ENCODE results near the gene URB2. TPM values are rescaled to one million over a fixed set of nuclear protein-coding genes. Genes with fewer than 3 reads are reported as not detected.
A peak's percentile ranks its signal among the peaks of the same experiment; 100 is the strongest.

URB2 gene
- total and polyA plus RNA-seq, 4 experiments from 2014 or later = 3.5 to 9.4 (median 7.9) TPM

- H3K27me3 Mint-ChIP-seq = no peaks in the 10 kb centered on the region
- Histone ChIP-seq H3K9me3 (ENCODE audit: control insufficient read depth in 1 of 2, low read length in 2 of 2) (no peaks in the 10 kb centered on the region), H3K27me3 (ENCODE audit: insufficient read depth, low read length) (no peaks in the 10 kb centered on the region), H3K36me3 (ENCODE audit: insufficient read depth, low read length) (peaks cover 26% of the 10 kb centered on the region), H3K4me1 (ENCODE audit: insufficient read depth, low read length) (peaks cover 13% of the 10 kb centered on the region), H3K4me3 (ENCODE audit: low read length in 2 of 2) (no peak overlapping the region), H3K27ac (ENCODE audit: low read depth, low read length) (no peak overlapping the region)
- ChIA-PET POLR2A (ENCODE audit: partially characterized antibody) (no interaction called here), CTCF (ENCODE audit: partially characterized antibody) (no interaction called here)
- H3K4me3 Mint-ChIP-seq = no peak overlapping the region
- intact Hi-C loops (cut with micrococcal nuclease) = no loop called here
- peaks cover 30 to 40% of the 10 kb centered on the region in 2 donors for H3K36me3 Mint-ChIP-seq
- DNase-seq = no peak
- H3K4me1 Mint-ChIP-seq = peaks cover 9 to 29% (median 20%) of the 10 kb centered on the region in 4 donors
- no peak overlapping the region for H3K27ac Mint-ChIP-seq
- H3K9me3 Mint-ChIP-seq = peaks cover 0 to 1% (median 0%) of the 10 kb centered on the region in 8 donors
Observed at GRCh38 chr1:229631966-229632365, 5.9 kb downstream of the URB2 start.

GRCh38 chr1:229636042-229636441, 10.0 kb downstream of the URB2 start:
- Histone ChIP-seq H3K9me3 (ENCODE audit: control insufficient read depth in 1 of 2, low read length in 2 of 2) (no peaks in the 10 kb centered on the region), H3K27me3 (ENCODE audit: insufficient read depth, low read length) (no peaks in the 10 kb centered on the region), H3K27ac (ENCODE audit: low read depth, low read length) (no peak overlapping the region), H3K36me3 (ENCODE audit: insufficient read depth, low read length) (peaks cover 38% of the 10 kb centered on the region), H3K4me3 (ENCODE audit: low read length in 2 of 2) (no peak overlapping the region), H3K4me1 (ENCODE audit: insufficient read depth, low read length) (no peaks in the 10 kb centered on the region)
- ChIA-PET CTCF (ENCODE audit: partially characterized antibody) (no interaction called here), POLR2A (ENCODE audit: partially characterized antibody) (no interaction called here)
- H3K27ac Mint-ChIP-seq = no peak overlapping the region
- peaks cover 0 to 1% (median 0%) of the 10 kb centered on the region in 8 donors for H3K9me3 Mint-ChIP-seq
- H3K4me1 Mint-ChIP-seq = peaks cover 3 to 17% (median 9%) of the 10 kb centered on the region in 4 donors
- intact Hi-C loops (cut with micrococcal nuclease) = no loop called here
- no peak for DNase-seq
- H3K36me3 Mint-ChIP-seq = peaks cover 38 to 51% of the 10 kb centered on the region in 2 donors
- no peak overlapping the region for H3K4me3 Mint-ChIP-seq
- no peaks in the 10 kb centered on the region for H3K27me3 Mint-ChIP-seq

- POLR2A ChIA-PET (ENCODE audit: partially characterized antibody) = no interaction called here
- Mint-ChIP-seq H3K27ac (peak overlapping the region in 1 of 7 donors; percentile 76), H3K9me3 (peaks cover 0 to 1% (median 0%) of the 10 kb centered on the region in 8 donors), H3K4me3 (no peak overlapping the region), H3K27me3 (no peaks in the 10 kb centered on the region), H3K4me1 (peaks cover 4 to 19% (median 7%) of the 10 kb centered on the region in 4 donors), H3K36me3 (peaks cover 38 to 51% of the 10 kb centered on the region in 2 donors)
- Histone ChIP-seq H3K36me3 (ENCODE audit: insufficient read depth, low read length) (peaks cover 38% of the 10 kb centered on the region), H3K27me3 (ENCODE audit: insufficient read depth, low read length) (no peaks in the 10 kb centered on the region), H3K27ac (ENCODE audit: low read depth, low read length) (no peak overlapping the region), H3K4me1 (ENCODE audit: insufficient read depth, low read length) (no peaks in the 10 kb centered on the region), H3K4me3 (ENCODE audit: low read length in 2 of 2) (no peak overlapping the region), H3K9me3 (ENCODE audit: control insufficient read depth in 1 of 2, low read length in 2 of 2) (no peaks in the 10 kb centered on the region)
- CTCF ChIA-PET (ENCODE audit: partially characterized antibody) = interaction anchor here (0.9 kb wide), 1 partner anchor 22 kb away, joined by 3 read pairs; no protein-coding TSS in a partner anchor
- no peak for DNase-seq
- intact Hi-C loops (cut with micrococcal nuclease) = no loop called here
Observed at GRCh38 chr1:229637746-229638145, 11.7 kb downstream of the URB2 start.

GRCh38 chr1:229640455-229640854, 14.4 kb downstream of the URB2 start:
- H3K9me3 ChIP-seq (ENCODE audit: control insufficient read depth in 1 of 2, low read length in 2 of 2) = no peaks in the 10 kb centered on the region
- H3K27me3 Mint-ChIP-seq = no peaks in the 10 kb centered on the region
- ChIA-PET CTCF (ENCODE audit: partially characterized antibody) (no interaction called here), POLR2A (ENCODE audit: partially characterized antibody) (no interaction called here)
- peak overlapping the region in 2 of 7 donors; percentile 59 to 61 for H3K27ac Mint-ChIP-seq
- intact Hi-C loops (cut with micrococcal nuclease) = no loop called here
- peaks cover 6 to 19% (median 7%) of the 10 kb centered on the region in 4 donors for H3K4me1 Mint-ChIP-seq
- peaks cover 38 to 57% of the 10 kb centered on the region in 2 donors for H3K36me3 Mint-ChIP-seq
- H3K4me3 ChIP-seq (ENCODE audit: low read length in 2 of 2) = no peak overlapping the region
- H3K36me3 ChIP-seq (ENCODE audit: insufficient read depth, low read length) = peaks cover 43% of the 10 kb centered on the region
- H3K4me1 ChIP-seq (ENCODE audit: insufficient read depth, low read length) = no peaks in the 10 kb centered on the region
- H3K27ac ChIP-seq (ENCODE audit: low read depth, low read length) = no peak overlapping the region
- DNase-seq = no peak
- H3K27me3 ChIP-seq (ENCODE audit: insufficient read depth, low read length) = no peaks in the 10 kb centered on the region
- no peak overlapping the region for H3K4me3 Mint-ChIP-seq
- H3K9me3 Mint-ChIP-seq = peaks cover 0 to 1% (median 0%) of the 10 kb centered on the region in 8 donors

- Mint-ChIP-seq H3K4me1 (peaks cover 6 to 19% (median 7%) of the 10 kb centered on the region in 4 donors), H3K36me3 (peaks cover 36 to 57% of the 10 kb centered on the region in 2 donors), H3K27ac (no peak overlapping the region), H3K27me3 (no peaks in the 10 kb centered on the region), H3K9me3 (no peaks in the 10 kb centered on the region), H3K4me3 (no peak overlapping the region)
- Histone ChIP-seq H3K36me3 (ENCODE audit: insufficient read depth, low read length) (peaks cover 42% of the 10 kb centered on the region), H3K9me3 (ENCODE audit: control insufficient read depth in 1 of 2, low read length in 2 of 2) (no peaks in the 10 kb centered on the region), H3K4me3 (ENCODE audit: low read length in 2 of 2) (no peak overlapping the region), H3K27me3 (ENCODE audit: insufficient read depth, low read length) (no peaks in the 10 kb centered on the region), H3K27ac (ENCODE audit: low read depth, low read length) (no peak overlapping the region), H3K4me1 (ENCODE audit: insufficient read depth, low read length) (no peaks in the 10 kb centered on the region)
- CTCF ChIA-PET (ENCODE audit: partially characterized antibody) = no interaction called here
- POLR2A ChIA-PET (ENCODE audit: partially characterized antibody) = no interaction called here
- intact Hi-C loops (cut with micrococcal nuclease) = no loop called here
- DNase-seq = no peak
Observed at GRCh38 chr1:229641306-229641705, 15.3 kb downstream of the URB2 start.

GRCh38 chr1:229642376-229642775, 16.3 kb downstream of the URB2 start:
- ChIA-PET CTCF (ENCODE audit: partially characterized antibody) (interaction anchor here (1.3 kb wide), 1 partner anchor 19 kb away, joined by 4 read pairs; no protein-coding TSS in a partner anchor), POLR2A (ENCODE audit: partially characterized antibody) (no interaction called here)
- H3K27me3 ChIP-seq (ENCODE audit: insufficient read depth, low read length) = no peaks in the 10 kb centered on the region
- Mint-ChIP-seq H3K27ac (peak overlapping the region in 1 of 7 donors; percentile 23), H3K4me3 (no peak overlapping the region), H3K27me3 (no peaks in the 10 kb centered on the region), H3K4me1 (peaks cover 6 to 19% (median 8%) of the 10 kb centered on the region in 4 donors), H3K9me3 (no peaks in the 10 kb centered on the region), H3K36me3 (peaks cover 39 to 58% of the 10 kb centered on the region in 2 donors)
- H3K9me3 ChIP-seq (ENCODE audit: control insufficient read depth in 1 of 2, low read length in 2 of 2) = no peaks in the 10 kb centered on the region
- no peaks in the 10 kb centered on the region for H3K4me1 ChIP-seq (ENCODE audit: insufficient read depth, low read length)
- H3K4me3 ChIP-seq (ENCODE audit: low read length in 2 of 2) = no peak overlapping the region
- H3K27ac ChIP-seq (ENCODE audit: low read depth, low read length) = no peak overlapping the region
- intact Hi-C loops (cut with micrococcal nuclease) = no loop called here
- H3K36me3 ChIP-seq (ENCODE audit: insufficient read depth, low read length) = peaks cover 40% of the 10 kb centered on the region
- DNase-seq = no peak

- no peaks in the 10 kb centered on the region for H3K4me1 ChIP-seq (ENCODE audit: insufficient read depth, low read length)
- peak overlapping the region in 1 of 7 donors; percentile 23 for H3K27ac Mint-ChIP-seq
- CTCF ChIA-PET (ENCODE audit: partially characterized antibody) = interaction anchor here (1.3 kb wide), 1 partner anchor 18 kb away, joined by 4 read pairs; no protein-coding TSS in a partner anchor
Observed at GRCh38 chr1:229642970-229643369, 16.9 kb downstream of the URB2 start.

More at GRCh38 chr1:229642970-229643369, 16.9 kb downstream of the URB2 start:
- Mint-ChIP-seq H3K4me1 (peaks cover 6 to 19% (median 8%) of the 10 kb centered on the region in 4 donors), H3K9me3 (no peaks in the 10 kb centered on the region), H3K27me3 (no peaks in the 10 kb centered on the region), H3K4me3 (no peak overlapping the region), H3K36me3 (peaks cover 42 to 60% of the 10 kb centered on the region in 2 donors)
- POLR2A ChIA-PET (ENCODE audit: partially characterized antibody) = no interaction called here
- Histone ChIP-seq H3K27ac (ENCODE audit: low read depth, low read length) (no peak overlapping the region), H3K4me3 (ENCODE audit: low read length in 2 of 2) (no peak overlapping the region), H3K27me3 (ENCODE audit: insufficient read depth, low read length) (no peaks in the 10 kb centered on the region), H3K9me3 (ENCODE audit: control insufficient read depth in 1 of 2, low read length in 2 of 2) (no peaks in the 10 kb centered on the region), H3K36me3 (ENCODE audit: insufficient read depth, low read length) (peaks cover 40% of the 10 kb centered on the region)
- DNase-seq = no peak
- intact Hi-C loops (cut with micrococcal nuclease) = no loop called here
